ENCODE measurements around the gene SUGP1. TPM values are rescaled to one million over a fixed set of nuclear protein-coding genes. Genes with fewer than 3 reads are reported as not detected.

SUGP1 gene
- total RNA-seq, 4 donors from 2014 or later: 31.1 to 118 (median 66.5) TPM

DNA sequence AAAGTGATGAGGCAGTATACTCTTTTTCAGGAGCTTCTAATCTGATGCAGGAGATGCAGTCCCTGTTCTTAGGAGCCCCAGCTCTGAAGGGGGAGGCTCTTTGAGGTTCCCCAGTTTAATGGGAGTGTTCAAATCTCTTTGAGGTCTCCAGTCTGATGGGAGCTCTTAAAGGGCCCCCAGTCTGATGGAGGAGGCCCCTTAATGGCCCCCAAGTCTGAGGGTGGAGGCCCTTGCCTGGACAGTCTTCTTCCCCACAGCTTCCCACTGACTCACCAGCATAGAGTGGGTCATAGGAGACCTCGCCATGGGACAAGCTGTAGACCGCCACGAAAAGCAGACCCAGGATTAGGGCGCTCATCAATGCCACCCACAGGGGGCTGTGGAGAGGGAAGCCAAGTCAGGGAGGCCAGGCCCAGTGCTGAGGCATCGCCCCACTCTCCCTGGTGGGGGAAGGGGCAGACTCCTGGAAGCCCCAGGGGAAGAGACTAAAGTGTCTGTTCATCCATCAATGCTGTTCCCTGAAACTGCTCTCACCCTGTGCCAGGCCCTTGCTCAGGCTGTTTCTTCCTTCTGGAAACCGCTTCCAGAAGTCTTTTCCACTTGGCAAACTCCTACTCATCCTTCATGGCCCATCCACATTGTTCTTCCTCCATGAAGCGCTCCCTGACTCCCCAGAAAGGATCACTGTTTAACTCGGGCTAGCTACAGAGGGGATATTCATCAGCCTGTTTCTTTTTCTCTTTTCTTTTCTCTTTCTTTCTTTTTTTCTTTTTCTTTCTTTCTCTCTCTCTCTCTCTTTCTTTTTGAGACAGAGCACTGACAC, 49.3 kb downstream of the SUGP1 start:
- Histone ChIP-seq H3K36me3 (no peaks in the 10 kb centered on the region), H3K9me3 (no peaks in the 10 kb centered on the region), H3K27me3 (peaks cover 16% of the 10 kb centered on the region), H3K27ac (no peak overlapping the region), H3K4me1 (peaks cover 0 to 10% (median 7%) of the 10 kb centered on the region in 4 donors), H3K4me3 (no peak overlapping the region)
- no peak for DNase-seq
- intact Hi-C loops (cut with DNase I; ENCODE audit: low total_unique reads) (no loop called here), in situ Hi-C loops (cut with MboI; ENCODE audit: low pct_ligation_motif_present in 1 of 4, low pct_unique_long_range_greater_than_20kb in 1 of 4, low sequenced_read_pairs in 3 of 4) (no loop called here)
- 93 to 100% methylated on average over 1 to 8 of the region's 8 CpGs for WGBS, 2 donors (ENCODE audit: low coverage in 1 of 2)
- TF ChIP-seq CTCF (IDR thresholded peaks at IDR 0.05) (no peak), EP300 (IDR thresholded peaks at IDR 0.05; ENCODE audit: low read depth) (no peak), POLR2AphosphoS5 (IDR thresholded peaks at IDR 0.05) (no peak), POLR2A (IDR thresholded peaks at IDR 0.05) (no peak)

DNA sequence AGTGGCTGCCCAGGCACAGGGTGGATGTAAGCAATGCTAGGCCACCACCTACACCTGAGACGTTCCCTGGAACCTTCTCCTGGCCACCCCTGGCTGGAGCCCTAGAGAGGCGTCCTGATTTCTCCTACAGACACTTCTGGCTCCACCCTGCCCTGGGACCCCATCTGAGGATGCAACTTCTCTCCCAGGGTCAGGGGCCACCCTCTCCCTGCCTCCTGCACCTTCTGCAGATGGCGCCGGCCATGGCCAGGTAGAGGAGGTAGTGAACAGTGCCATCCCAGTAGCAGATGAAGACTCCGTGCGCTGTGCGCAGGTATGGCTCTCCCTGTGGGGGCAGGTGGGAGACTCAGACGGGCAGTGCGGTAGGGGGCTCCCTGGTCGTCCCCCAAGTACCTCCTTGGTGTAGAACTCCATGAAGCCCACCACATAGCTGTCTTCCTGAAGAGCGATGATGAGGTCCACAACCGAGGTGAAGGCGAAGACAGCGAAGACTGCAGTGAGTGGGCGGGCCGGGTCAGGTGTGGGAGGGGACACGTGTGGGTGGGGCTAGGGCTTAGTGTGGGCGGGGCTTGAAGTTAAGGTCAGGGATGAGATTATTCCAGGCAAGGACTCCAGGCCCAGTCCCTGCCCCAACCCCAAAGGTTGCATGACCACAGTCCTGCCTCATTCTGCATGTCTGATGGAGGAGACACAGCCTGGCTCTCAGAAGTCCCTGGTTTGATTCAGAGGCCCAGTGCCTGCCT, 50.2 kb downstream of the SUGP1 start:
- Histone ChIP-seq H3K4me3 (no peak overlapping the region), H3K4me1 (peaks cover 0 to 10% (median 7%) of the 10 kb centered on the region in 4 donors), H3K9me3 (no peaks in the 10 kb centered on the region), H3K27ac (no peak overlapping the region), H3K27me3 (peaks cover 16% of the 10 kb centered on the region), H3K36me3 (no peaks in the 10 kb centered on the region)
- intact Hi-C loops (cut with DNase I; ENCODE audit: low total_unique reads) (no loop called here), in situ Hi-C loops (cut with MboI; ENCODE audit: low pct_ligation_motif_present in 1 of 4, low pct_unique_long_range_greater_than_20kb in 1 of 4, low sequenced_read_pairs in 3 of 4) (no loop called here)
- 76% methylated on average over 18 of the region's 18 CpGs; no CpG with 5 or more reads in 1 of the 2 donors for WGBS, 2 donors (ENCODE audit: low coverage in 1 of 2)
- DNase-seq: no peak
- TF ChIP-seq POLR2A (IDR thresholded peaks at IDR 0.05) (no peak), EP300 (IDR thresholded peaks at IDR 0.05; ENCODE audit: low read depth) (no peak), POLR2AphosphoS5 (IDR thresholded peaks at IDR 0.05) (no peak), CTCF (IDR thresholded peaks at IDR 0.05) (no peak)

DNA sequence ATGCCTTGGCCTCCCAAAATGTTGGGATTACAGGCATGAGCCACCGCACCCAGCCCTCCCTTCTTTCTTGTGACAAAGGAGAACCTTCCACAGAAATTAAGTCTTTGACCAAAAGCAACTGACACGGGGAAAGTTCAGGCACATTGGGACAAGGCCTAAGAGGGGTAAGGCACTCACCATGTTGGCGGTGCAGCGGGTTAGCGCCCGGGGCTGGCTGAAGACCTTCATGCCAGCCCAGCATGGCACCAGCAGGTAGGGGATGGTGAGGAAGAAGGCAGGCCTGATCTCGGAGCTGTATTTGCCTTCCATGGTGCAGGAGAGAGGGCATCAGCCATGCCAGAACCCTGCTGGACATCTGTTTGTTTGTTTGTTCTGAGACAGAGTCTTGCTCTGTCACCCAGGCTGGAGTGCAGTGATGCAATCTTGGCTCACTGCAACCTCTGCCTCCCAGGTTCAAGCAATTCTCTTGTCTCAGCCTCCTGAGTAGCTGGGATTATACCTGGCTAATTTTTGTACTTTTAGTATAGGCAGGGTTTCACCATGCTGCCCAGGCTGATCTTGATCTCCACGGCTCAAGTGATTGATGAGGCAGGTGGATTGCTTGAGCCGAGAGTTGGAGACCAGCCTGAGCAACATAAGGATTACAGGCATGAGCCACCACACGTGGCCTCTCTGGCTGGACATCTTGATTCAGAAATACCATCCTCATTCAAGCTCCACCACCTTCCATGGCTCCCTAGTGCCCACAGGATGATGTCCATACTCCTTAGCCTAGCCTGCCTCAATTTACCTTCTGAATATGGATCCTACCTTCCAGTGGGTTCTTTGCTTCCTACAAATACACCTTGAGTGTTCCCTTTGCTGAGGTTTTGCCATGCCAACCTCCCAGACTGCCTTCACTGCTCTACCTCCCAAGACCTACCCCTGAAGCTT, 51.6 kb downstream of the SUGP1 start:
- intact Hi-C loops (cut with DNase I; ENCODE audit: low total_unique reads): no loop called here
- peaks cover 0 to 10% (median 7%) of the 10 kb centered on the region in 4 donors for H3K4me1 ChIP-seq
- no peak for DNase-seq
- no peaks in the 10 kb centered on the region for H3K9me3 ChIP-seq
- TF ChIP-seq EP300 (IDR thresholded peaks at IDR 0.05; ENCODE audit: low read depth) (no peak), CTCF (IDR thresholded peaks at IDR 0.05) (no peak), POLR2AphosphoS5 (IDR thresholded peaks at IDR 0.05) (no peak), POLR2A (IDR thresholded peaks at IDR 0.05) (no peak)
- H3K27ac ChIP-seq: no peak overlapping the region
- peaks cover 18% of the 10 kb centered on the region for H3K27me3 ChIP-seq
- H3K36me3 ChIP-seq: no peaks in the 10 kb centered on the region
- in situ Hi-C loops (cut with MboI; ENCODE audit: low pct_ligation_motif_present in 1 of 4, low pct_unique_long_range_greater_than_20kb in 1 of 4, low sequenced_read_pairs in 3 of 4): no loop called here
- no peak overlapping the region for H3K4me3 ChIP-seq
- 79% methylated on average over 10 of the region's 10 CpGs; no CpG with 5 or more reads in 1 of the 2 donors for WGBS, 2 donors (ENCODE audit: low coverage in 1 of 2)

All from transverse colon (tissue), 4 donors.